ENCODE results near the gene KLHL22. TPM values are rescaled to one million over a fixed set of nuclear protein-coding genes. Genes with fewer than 3 reads are reported as not detected.
A peak's percentile ranks its signal among the peaks of the same experiment; 100 is the strongest.

The KLHL22 gene
- total RNA-seq, 2 experiments from 2014 or later: 24.1 to 27.7 TPM

- Histone ChIP-seq H3K9me3 (ENCODE audit: control insufficient read depth in 1 of 2, insufficient read depth in 1 of 2, low read length in 2 of 2) (no peaks in the 10 kb centered on the region), H3K4me1 (ENCODE audit: insufficient read depth, low read length) (peaks cover 30% of the 10 kb centered on the region), H3K4me3 (ENCODE audit: low read length) (no peak overlapping the region), H3K36me3 (ENCODE audit: insufficient read depth, low read length) (peaks cover 20% of the 10 kb centered on the region), H3K27ac (ENCODE audit: low read depth in 1 of 2, low read length in 2 of 2) (no peak overlapping the region), H3K27me3 (ENCODE audit: control insufficient read depth in 1 of 2, insufficient read depth in 2 of 2, low read length in 2 of 2) (no peaks in the 10 kb centered on the region)
- CTCF ChIA-PET: no interaction called here
- H3K27ac Mint-ChIP-seq: no peak overlapping the region
- no peaks in the 10 kb centered on the region for H3K27me3 Mint-ChIP-seq
- TF ChIP-seq CTCF (IDR thresholded peaks at IDR 0.05): no peak
- intact Hi-C loops (cut with DNase I, micrococcal nuclease): loop anchor here in 1 of 2 experiments (10.0 kb wide), 2 partner anchors 284 to 384 kb away; partner anchors contain the start of genes ARVCF, RANBP1 and TRMT2A
- H3K9me3 Mint-ChIP-seq: no peaks in the 10 kb centered on the region
- DNase-seq: no peak
- H3K4me3 Mint-ChIP-seq: no peak overlapping the region
- POLR2A ChIA-PET: no interaction called here
- H3K36me3 Mint-ChIP-seq (ENCODE audit: low read depth): peaks cover 16% of the 10 kb centered on the region
- no peak for ATAC-seq (ENCODE audit: poor library complexity)
- peaks cover 40% of the 10 kb centered on the region for H3K4me1 Mint-ChIP-seq (ENCODE audit: low read depth)
Observed at GRCh38 chr22:20398420-20398819, 97.2 kb downstream of the KLHL22 start.

GRCh38 chr22:20397498-20397897 lies 98.1 kb downstream of the KLHL22 start:
- TF ChIP-seq CTCF (IDR thresholded peaks at IDR 0.05): no peak
- DNase-seq (no peak), ATAC-seq (ENCODE audit: poor library complexity) (no peak)
- intact Hi-C loops (cut with DNase I, micrococcal nuclease): loop anchor here in 1 of 2 experiments (10.0 kb wide), 2 partner anchors 283 to 383 kb away; partner anchors contain the start of genes ARVCF, RANBP1 and TRMT2A
- Mint-ChIP-seq H3K4me1 (ENCODE audit: low read depth) (peaks cover 35% of the 10 kb centered on the region), H3K4me3 (peak overlapping the region; percentile 9), H3K27me3 (no peaks in the 10 kb centered on the region), H3K9me3 (no peaks in the 10 kb centered on the region), H3K36me3 (ENCODE audit: low read depth) (peaks cover 10% of the 10 kb centered on the region), H3K27ac (no peak overlapping the region)
- ChIA-PET POLR2A (no interaction called here), CTCF (no interaction called here)
- Histone ChIP-seq H3K27ac (ENCODE audit: low read depth in 1 of 2, low read length in 2 of 2) (no peak overlapping the region), H3K4me1 (ENCODE audit: insufficient read depth, low read length) (peaks cover 28% of the 10 kb centered on the region), H3K27me3 (ENCODE audit: control insufficient read depth in 1 of 2, insufficient read depth in 2 of 2, low read length in 2 of 2) (no peaks in the 10 kb centered on the region), H3K4me3 (ENCODE audit: low read length) (no peak overlapping the region), H3K9me3 (ENCODE audit: control insufficient read depth in 1 of 2, insufficient read depth in 1 of 2, low read length in 2 of 2) (no peaks in the 10 kb centered on the region), H3K36me3 (ENCODE audit: insufficient read depth, low read length) (peaks cover 13% of the 10 kb centered on the region)

GRCh38 chr22:20396639-20397038 lies 99.0 kb downstream of the KLHL22 start:
- Histone ChIP-seq H3K4me1 (ENCODE audit: insufficient read depth, low read length) (peaks cover 28% of the 10 kb centered on the region), H3K4me3 (ENCODE audit: low read length) (no peak overlapping the region), H3K9me3 (ENCODE audit: control insufficient read depth in 1 of 2, insufficient read depth in 1 of 2, low read length in 2 of 2) (no peaks in the 10 kb centered on the region), H3K36me3 (ENCODE audit: insufficient read depth, low read length) (peaks cover 10% of the 10 kb centered on the region), H3K27me3 (ENCODE audit: control insufficient read depth in 1 of 2, insufficient read depth in 2 of 2, low read length in 2 of 2) (no peaks in the 10 kb centered on the region), H3K27ac (ENCODE audit: low read depth in 1 of 2, low read length in 2 of 2) (no peak overlapping the region)
- ChIA-PET CTCF (no interaction called here), POLR2A (no interaction called here)
- peaks cover 5% of the 10 kb centered on the region for H3K36me3 Mint-ChIP-seq (ENCODE audit: low read depth)
- H3K4me3 Mint-ChIP-seq: peak overlapping the region; percentile 86
- no peak overlapping the region for H3K27ac Mint-ChIP-seq
- H3K27me3 Mint-ChIP-seq: no peaks in the 10 kb centered on the region
- DNase-seq: no peak
- no peaks in the 10 kb centered on the region for H3K9me3 Mint-ChIP-seq
- ATAC-seq (ENCODE audit: poor library complexity): no peak
- TF ChIP-seq CTCF (IDR thresholded peaks at IDR 0.05): no peak
- H3K4me1 Mint-ChIP-seq (ENCODE audit: low read depth): peaks cover 35% of the 10 kb centered on the region
- intact Hi-C loops (cut with DNase I, micrococcal nuclease): loop anchor here in 1 of 2 experiments (10.0 kb wide), 2 partner anchors 282 to 382 kb away; partner anchors contain the start of genes ARVCF, RANBP1 and TRMT2A
